Thoracic aorta (tissue), 2 donors: Measurements from ENCODE around the gene TYW5. TPM values are rescaled to one million over a fixed set of nuclear protein-coding genes. Genes with fewer than 3 reads are reported as not detected.

Experiments used
- ATAC-seq: fragments of 150-250 bp; one replicate; pipeline ENCODE4 v1.8.0; 2017; ENCODE audit warnings: low read depth; ENCODE audit not compliant: insufficient number of reproducible peaks, low FRiP score
- DNase-seq: peaks from one replicate; pipeline ENCODE4 v3.0.0-alpha.2; 2020; ENCODE audit warnings: low spot score
- H3K27ac ChIP-seq, 2 donors: fragments of 200-600 bp; sonication (generic); 1 replicate in 1 of 2; 2 replicates in 1 of 2; pipeline ENCODE4 v1.5.1; 2016; ENCODE audit warnings: mild to moderate bottlenecking in 2 of 2, moderate library complexity in 2 of 2
- H3K27me3 ChIP-seq: fragments of 200-600 bp; sonication (generic); replicated peaks from 2 replicates; pipeline ENCODE4 v1.6.0; 2016; ENCODE audit warnings: mild to moderate bottlenecking; ENCODE audit not compliant: insufficient read depth
- H3K36me3 ChIP-seq: fragments of 200-600 bp; sonication (generic); one replicate; pipeline ENCODE4 v1.5.1; 2016
- H3K4me1 ChIP-seq, 2 donors: fragments of 200-600 bp; sonication (generic); 1 replicate in 1 of 2; 2 replicates in 1 of 2; pipeline versions ENCODE4 v1.5.1 to v1.6.0; 2016; ENCODE audit warnings: low read depth in 2 of 2, mild to moderate bottlenecking in 1 of 2; ENCODE audit not compliant: control insufficient read depth in 1 of 2
- H3K4me3 ChIP-seq: fragments of 200-600 bp; sonication (generic); 2 replicates; pipeline ENCODE4 v1.5.1; 2016; ENCODE audit warnings: mild to moderate bottlenecking
- H3K9me3 ChIP-seq: fragments of 200-600 bp; sonication (generic); 2 replicates; pipeline ENCODE4 v1.5.1; 2016
- CTCF ChIP-seq: fragments of 200-600 bp; sonication (generic); IDR thresholded peaks from one replicate; pipeline ENCODE4 v1.5.1; 2019; ENCODE audit warnings: antibody characterized with exemption
- total RNA-seq, 2 donors: library from RNA; depleted of rRNA; stranded (reverse); fragments of >200 nt; gene quantifications; one replicate each; pipeline versions ENCODE4 v1.1.0 to v1.2.3, GENCODE V29; 2016

TYW5 gene
- total RNA-seq, 2 donors from 2014 or later = 5.3 to 9.8 TPM

GRCh38 chr2:199928626-199929025, 26.7 kb downstream of the TYW5 start:
- H3K4me1 ChIP-seq = no peaks in the 10 kb centered on the region
- TF ChIP-seq CTCF = no peak
- no peak overlapping the region for H3K27ac ChIP-seq
- peaks cover 11% of the 10 kb centered on the region for H3K36me3 ChIP-seq
- DNase-seq (no peak), ATAC-seq (no peak)
- H3K4me3 ChIP-seq = no peak overlapping the region
- H3K27me3 ChIP-seq = no peaks in the 10 kb centered on the region
- no peaks in the 10 kb centered on the region for H3K9me3 ChIP-seq

- Histone ChIP-seq H3K27ac (no peak overlapping the region), H3K9me3 (no peaks in the 10 kb centered on the region), H3K4me1 (no peaks in the 10 kb centered on the region), H3K36me3 (peaks cover 11% of the 10 kb centered on the region), H3K4me3 (no peak overlapping the region), H3K27me3 (no peaks in the 10 kb centered on the region)
- ATAC-seq (no peak), DNase-seq (no peak)
- TF ChIP-seq CTCF = no peak
Observed at GRCh38 chr2:199928226-199928625, 27.1 kb downstream of the TYW5 start.

- TF ChIP-seq CTCF = no peak
- no peak for DNase-seq
- Histone ChIP-seq H3K27me3 (no peaks in the 10 kb centered on the region), H3K9me3 (no peaks in the 10 kb centered on the region), H3K4me3 (no peak overlapping the region), H3K36me3 (peaks cover 5% of the 10 kb centered on the region), H3K4me1 (no peaks in the 10 kb centered on the region), H3K27ac (no peak overlapping the region)
- no peak for ATAC-seq
Observed at GRCh38 chr2:199926806-199927205, 28.5 kb downstream of the TYW5 start.

GRCh38 chr2:199923924-199924323, 31.4 kb downstream of the TYW5 start:
- Histone ChIP-seq H3K4me1 (no peaks in the 10 kb centered on the region), H3K9me3 (no peaks in the 10 kb centered on the region), H3K27ac (no peak overlapping the region), H3K36me3 (no peaks in the 10 kb centered on the region), H3K4me3 (no peak overlapping the region), H3K27me3 (no peaks in the 10 kb centered on the region)
- ATAC-seq (no peak), DNase-seq (no peak)
- TF ChIP-seq CTCF = no peak

GRCh38 chr2:199922856-199923255, 32.4 kb downstream of the TYW5 start:
- Histone ChIP-seq H3K36me3 (no peaks in the 10 kb centered on the region), H3K27ac (no peak overlapping the region), H3K4me1 (no peaks in the 10 kb centered on the region), H3K9me3 (no peaks in the 10 kb centered on the region), H3K4me3 (no peak overlapping the region), H3K27me3 (no peaks in the 10 kb centered on the region)
- TF ChIP-seq CTCF = no peak
- ATAC-seq (no peak), DNase-seq (no peak)
